Liver (tissue), 9 donors: ENCODE results near the gene SLC44A1. TPM values are rescaled to one million over a fixed set of nuclear protein-coding genes. Genes with fewer than 3 reads are reported as not detected.

Experiments
- DNase-seq: peaks from one replicate; pipeline ENCODE4 v3.0.0-alpha.2; 2017; ENCODE audit warnings: low spot score
- H3K27ac ChIP-seq, 2 donors: one replicate each; pipeline ENCODE4 v1.7.0; 2013; ENCODE audit warnings: inconsistent platforms in 2 of 2, low read length in 2 of 2, control low read depth in 1 of 2, low read depth in 1 of 2, mild to moderate bottlenecking in 1 of 2
- H3K27me3 ChIP-seq, 4 donors: one replicate each; pipeline versions ENCODE4 v1.6.1 to v1.7.0; 2013; ENCODE audit warnings: low read length in 3 of 4, inconsistent platforms in 1 of 4, mild to moderate bottlenecking in 1 of 4, moderate library complexity in 1 of 4; ENCODE audit not compliant: control insufficient read depth in 4 of 4, insufficient read depth in 4 of 4
- H3K36me3 ChIP-seq, 4 donors: one replicate each; pipeline versions ENCODE4 v1.6.1 to v1.7.0; 2013; ENCODE audit warnings: low read length in 3 of 4, mild to moderate bottlenecking in 3 of 4, low read depth in 1 of 4, moderate library complexity in 1 of 4; ENCODE audit not compliant: control insufficient read depth in 4 of 4, insufficient read depth in 3 of 4
- H3K4me1 ChIP-seq, 4 donors: one replicate each; pipeline versions ENCODE4 v1.6.1 to v1.7.0; 2013; ENCODE audit warnings: low read length in 3 of 4, mild to moderate bottlenecking in 3 of 4, moderate library complexity in 1 of 4; ENCODE audit not compliant: control insufficient read depth in 4 of 4, insufficient read depth in 4 of 4
- H3K4me3 ChIP-seq, 3 donors: one replicate each; pipeline versions ENCODE4 v1.6.1 to v1.7.0; 2013; ENCODE audit warnings: low read length in 3 of 3, control low read depth in 1 of 3, low read depth in 1 of 3, mild to moderate bottlenecking in 1 of 3
- H3K9ac ChIP-seq, 2 donors: one replicate each; pipeline ENCODE4 v1.7.0; 2013; ENCODE audit warnings: low read length in 2 of 2, mild to moderate bottlenecking in 2 of 2, moderate library complexity in 2 of 2, control low read depth in 1 of 2, low read depth in 1 of 2
- H3K9me3 ChIP-seq, 4 donors: one replicate each; pipeline versions ENCODE4 v1.6.1 to v1.7.0; 2013; ENCODE audit warnings: low read length in 3 of 4; ENCODE audit not compliant: control insufficient read depth in 4 of 4
- EGR1 ChIP-seq, 2 donors: IDR thresholded peaks; 2 replicates each; pipeline ENCODE4 v1.6.1; 2016 to 2018; ENCODE audit warnings: antibody characterized with exemption in 2 of 2, low read depth in 2 of 2
- FOXA1 ChIP-seq: IDR thresholded peaks from 2 replicates; pipeline ENCODE4 v1.6.1; 2016; ENCODE audit warnings: antibody characterized with exemption
- GABPA ChIP-seq, 2 donors: IDR thresholded peaks in 1 of 2; conservative IDR thresholded peaks in 1 of 2; 2 replicates each; pipeline ENCODE4 v1.6.1; 2016; ENCODE audit warnings: antibody characterized with exemption in 2 of 2, mild to moderate bottlenecking in 1 of 2, moderate library complexity in 1 of 2
- HNF4A ChIP-seq, 2 donors: conservative IDR thresholded peaks; 2 replicates each; pipeline ENCODE4 v1.6.1; 2016; ENCODE audit warnings: antibody characterized with exemption in 2 of 2, mild to moderate bottlenecking in 2 of 2
- HNF4G ChIP-seq: IDR thresholded peaks from 2 replicates; pipeline ENCODE4 v1.6.1; 2016; ENCODE audit warnings: antibody characterized with exemption
- JUND ChIP-seq, 2 donors: IDR thresholded peaks; 2 replicates each; pipeline ENCODE4 v1.6.1; 2016; ENCODE audit warnings: antibody characterized with exemption in 2 of 2
- RAD21 ChIP-seq, 2 donors: IDR thresholded peaks; 2 replicates each; pipeline ENCODE4 v1.6.1; 2016; ENCODE audit warnings: antibody characterized with exemption in 2 of 2, mild to moderate bottlenecking in 2 of 2
- RXRA ChIP-seq, 2 donors: IDR thresholded peaks; 2 replicates each; pipeline ENCODE4 v1.6.1; 2017 to 2018; ENCODE audit warnings: antibody characterized with exemption in 2 of 2, mild to moderate bottlenecking in 1 of 2
- WGBS: extraction: QIAGEN DNeasy Blood & Tissue Kit; methylation state at CpG from one replicate; pipeline ENCODE4 v1.1.7; 2013; 5-methylcytosine and 5-hydroxymethylcytosine counted together
- polyA plus RNA-seq, 2 donors: library from polyadenylated mRNA; stranded (reverse) in 1 of 2; unstranded in 1 of 2; fragments of 200-250 nt in 1 of 2; fragments of >200 nt in 1 of 2; fragmentation: Nextera tagmentation in 1 of 2; extraction: Ambion mirVana in 1 of 2; gene quantifications; one replicate each; pipeline versions ENCODE4 v1.2.1 to v1.2.3, GENCODE V29; 2013 to 2015
- total RNA-seq, 2 donors: library from RNA; depleted of rRNA; stranded (reverse); fragments of >200 nt; gene quantifications; one replicate each; pipeline ENCODE4 v1.2.3, GENCODE V29; 2014
- TF ChIP-seq, protein P1 (sequence below): IDR thresholded peaks from 2 replicates; pipeline ENCODE4 v1.6.1; 2016; ENCODE audit warnings: antibody characterized with exemption
- TF ChIP-seq, protein P2 (sequence below): IDR thresholded peaks from 2 replicates; pipeline ENCODE4 v1.6.1; 2016; ENCODE audit warnings: antibody characterized with exemption
- TF ChIP-seq, protein P3 (sequence below): IDR thresholded peaks from 2 replicates; pipeline ENCODE4 v1.6.1; 2016; ENCODE audit warnings: antibody characterized with exemption, mild to moderate bottlenecking
- TF ChIP-seq, protein P4 (sequence below): IDR thresholded peaks from 2 replicates; pipeline ENCODE4 v1.6.1; 2016; ENCODE audit warnings: antibody characterized with exemption
- donor health status: healthy.
- donor health status: healthy.
- donor health status: healthy.
- donor health status: healthy.
- donor health status: healthy.

Gene SLC44A1
- total and polyA plus RNA-seq, 4 donors, result 18.1 to 73.1 (median 53.1) TPM

DNA sequence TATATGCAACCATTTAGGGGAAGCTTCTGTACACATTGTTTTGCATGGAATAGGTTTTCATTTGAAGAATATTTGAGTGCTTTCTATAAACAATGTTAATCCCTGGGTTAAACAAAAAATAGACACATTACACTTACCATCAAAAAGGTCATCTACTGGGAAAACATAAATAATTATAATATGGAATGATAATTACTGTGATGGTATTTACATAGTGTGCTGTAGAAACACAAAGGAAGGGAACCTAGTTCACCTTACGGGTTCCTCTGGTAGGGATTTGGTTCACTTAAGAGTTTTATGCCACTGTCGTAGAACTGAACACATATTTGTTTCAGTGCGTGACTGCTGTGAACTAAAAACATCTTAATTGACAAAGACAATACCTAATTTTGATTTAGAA lies 44.9 kb downstream of the SLC44A1 start:
- no peak for DNase-seq
- Histone ChIP-seq H3K36me3 (no peaks in the 10 kb centered on the region), H3K9ac (no peak overlapping the region), H3K27me3 (no peaks in the 10 kb centered on the region), H3K4me1 (peaks cover 12 to 20% (median 15%) of the 10 kb centered on the region in 4 donors), H3K9me3 (no peaks in the 10 kb centered on the region), H3K27ac (no peak overlapping the region), H3K4me3 (no peak overlapping the region)
- 96% methylated on average over 3 of the region's 3 CpGs for WGBS
- TF ChIP-seq EGR1 (IDR thresholded peaks at IDR 0.05; ENCODE audit: low read depth in 2 of 2) (no peak), HNF4G (no peak), RAD21 (IDR thresholded peaks at IDR 0.05) (no peak)
- TF ChIP-seq, protein P1, sequence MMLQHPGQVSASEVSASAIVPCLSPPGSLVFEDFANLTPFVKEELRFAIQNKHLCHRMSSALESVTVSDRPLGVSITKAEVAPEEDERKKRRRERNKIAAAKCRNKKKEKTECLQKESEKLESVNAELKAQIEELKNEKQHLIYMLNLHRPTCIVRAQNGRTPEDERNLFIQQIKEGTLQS, result no peak
- TF ChIP-seq, protein P2, sequence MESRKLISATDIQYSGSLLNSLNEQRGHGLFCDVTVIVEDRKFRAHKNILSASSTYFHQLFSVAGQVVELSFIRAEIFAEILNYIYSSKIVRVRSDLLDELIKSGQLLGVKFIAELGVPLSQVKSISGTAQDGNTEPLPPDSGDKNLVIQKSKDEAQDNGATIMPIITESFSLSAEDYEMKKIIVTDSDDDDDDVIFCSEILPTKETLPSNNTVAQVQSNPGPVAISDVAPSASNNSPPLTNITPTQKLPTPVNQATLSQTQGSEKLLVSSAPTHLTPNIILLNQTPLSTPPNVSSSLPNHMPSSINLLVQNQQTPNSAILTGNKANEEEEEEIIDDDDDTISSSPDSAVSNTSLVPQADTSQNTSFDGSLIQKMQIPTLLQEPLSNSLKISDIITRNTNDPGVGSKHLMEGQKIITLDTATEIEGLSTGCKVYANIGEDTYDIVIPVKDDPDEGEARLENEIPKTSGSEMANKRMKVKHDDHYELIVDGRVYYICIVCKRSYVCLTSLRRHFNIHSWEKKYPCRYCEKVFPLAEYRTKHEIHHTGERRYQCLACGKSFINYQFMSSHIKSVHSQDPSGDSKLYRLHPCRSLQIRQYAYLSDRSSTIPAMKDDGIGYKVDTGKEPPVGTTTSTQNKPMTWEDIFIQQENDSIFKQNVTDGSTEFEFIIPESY, result no peak
- TF ChIP-seq, protein P3, sequence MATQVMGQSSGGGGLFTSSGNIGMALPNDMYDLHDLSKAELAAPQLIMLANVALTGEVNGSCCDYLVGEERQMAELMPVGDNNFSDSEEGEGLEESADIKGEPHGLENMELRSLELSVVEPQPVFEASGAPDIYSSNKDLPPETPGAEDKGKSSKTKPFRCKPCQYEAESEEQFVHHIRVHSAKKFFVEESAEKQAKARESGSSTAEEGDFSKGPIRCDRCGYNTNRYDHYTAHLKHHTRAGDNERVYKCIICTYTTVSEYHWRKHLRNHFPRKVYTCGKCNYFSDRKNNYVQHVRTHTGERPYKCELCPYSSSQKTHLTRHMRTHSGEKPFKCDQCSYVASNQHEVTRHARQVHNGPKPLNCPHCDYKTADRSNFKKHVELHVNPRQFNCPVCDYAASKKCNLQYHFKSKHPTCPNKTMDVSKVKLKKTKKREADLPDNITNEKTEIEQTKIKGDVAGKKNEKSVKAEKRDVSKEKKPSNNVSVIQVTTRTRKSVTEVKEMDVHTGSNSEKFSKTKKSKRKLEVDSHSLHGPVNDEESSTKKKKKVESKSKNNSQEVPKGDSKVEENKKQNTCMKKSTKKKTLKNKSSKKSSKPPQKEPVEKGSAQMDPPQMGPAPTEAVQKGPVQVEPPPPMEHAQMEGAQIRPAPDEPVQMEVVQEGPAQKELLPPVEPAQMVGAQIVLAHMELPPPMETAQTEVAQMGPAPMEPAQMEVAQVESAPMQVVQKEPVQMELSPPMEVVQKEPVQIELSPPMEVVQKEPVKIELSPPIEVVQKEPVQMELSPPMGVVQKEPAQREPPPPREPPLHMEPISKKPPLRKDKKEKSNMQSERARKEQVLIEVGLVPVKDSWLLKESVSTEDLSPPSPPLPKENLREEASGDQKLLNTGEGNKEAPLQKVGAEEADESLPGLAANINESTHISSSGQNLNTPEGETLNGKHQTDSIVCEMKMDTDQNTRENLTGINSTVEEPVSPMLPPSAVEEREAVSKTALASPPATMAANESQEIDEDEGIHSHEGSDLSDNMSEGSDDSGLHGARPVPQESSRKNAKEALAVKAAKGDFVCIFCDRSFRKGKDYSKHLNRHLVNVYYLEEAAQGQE, result no peak

DNA sequence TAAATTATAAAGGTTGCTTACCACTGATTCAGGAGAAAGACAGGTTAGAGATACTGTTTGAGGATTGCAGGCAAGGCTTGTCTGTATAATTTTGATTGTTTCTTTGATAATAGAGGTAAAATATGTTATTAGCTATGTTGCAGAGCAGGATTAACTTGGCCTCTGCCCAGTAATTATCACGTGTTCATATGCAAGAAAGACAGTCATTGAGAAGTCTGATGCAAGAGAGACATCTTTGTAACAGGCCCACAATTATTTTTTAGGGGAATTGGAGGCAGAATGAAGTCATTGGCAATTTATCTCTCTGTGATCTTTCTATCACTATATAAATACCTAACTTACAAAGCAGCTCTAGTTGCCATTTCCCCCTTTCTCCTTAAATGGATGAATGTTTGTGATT lies 46.0 kb downstream of the SLC44A1 start:
- WGBS, result 22% methylated on average over 1 of the region's 1 CpG
- TF ChIP-seq EGR1 (IDR thresholded peaks at IDR 0.05; ENCODE audit: low read depth in 2 of 2) (no peak), RXRA (IDR thresholded peaks at IDR 0.05) (no peak), JUND (IDR thresholded peaks at IDR 0.05) (no peak), GABPA (IDR thresholded peaks at IDR 0.05 in 1 of 2, conservative IDR thresholded peaks at IDR 0.05 in 1 of 2) (no peak), RAD21 (IDR thresholded peaks at IDR 0.05) (no peak)
- TF ChIP-seq, protein P1, result no peak
- peaks cover 12 to 20% (median 15%) of the 10 kb centered on the region in 4 donors for H3K4me1 ChIP-seq
- no peak overlapping the region for H3K4me3 ChIP-seq
- H3K9me3 ChIP-seq, result no peaks in the 10 kb centered on the region
- H3K27me3 ChIP-seq, result no peaks in the 10 kb centered on the region
- no peak for DNase-seq
- no peaks in the 10 kb centered on the region for H3K36me3 ChIP-seq
- H3K27ac ChIP-seq, result peak overlapping the region in 1 of 2 donors; percentile 76
- H3K9ac ChIP-seq, result no peak overlapping the region

DNA sequence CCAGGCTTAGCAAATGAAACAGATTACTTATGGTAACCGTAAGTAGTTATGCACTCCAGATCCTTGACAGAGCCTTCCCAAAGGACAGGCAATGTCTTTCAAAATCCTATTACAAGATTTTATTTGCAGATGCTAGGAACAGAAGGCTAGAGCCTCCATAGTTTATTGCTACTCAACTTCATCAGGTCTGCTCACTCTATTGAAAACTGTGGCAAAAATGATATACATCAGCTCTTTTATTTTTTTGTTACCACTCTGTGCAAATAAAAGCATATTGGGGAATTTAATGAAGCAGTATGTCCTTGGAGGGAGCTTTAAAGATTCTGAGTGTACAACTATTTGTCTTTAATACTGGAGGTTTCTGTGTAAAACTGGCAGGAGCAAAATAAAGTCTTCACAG lies 46.5 kb downstream of the SLC44A1 start:
- DNase-seq, result no peak
- WGBS, result 97% methylated on average over 1 of the region's 1 CpG
- Histone ChIP-seq H3K9me3 (no peaks in the 10 kb centered on the region), H3K9ac (no peak overlapping the region), H3K27ac (peak overlapping the region in 1 of 2 donors; percentile 76), H3K36me3 (no peaks in the 10 kb centered on the region), H3K4me1 (peaks cover 12 to 20% (median 15%) of the 10 kb centered on the region in 4 donors), H3K4me3 (no peak overlapping the region), H3K27me3 (no peaks in the 10 kb centered on the region)
- TF ChIP-seq EGR1 (IDR thresholded peaks at IDR 0.05; ENCODE audit: low read depth in 2 of 2) (no peak), HNF4G (no peak), FOXA1 (no peak), HNF4A (conservative IDR thresholded peaks at IDR 0.05) (no peak)
- TF ChIP-seq, protein P4, sequence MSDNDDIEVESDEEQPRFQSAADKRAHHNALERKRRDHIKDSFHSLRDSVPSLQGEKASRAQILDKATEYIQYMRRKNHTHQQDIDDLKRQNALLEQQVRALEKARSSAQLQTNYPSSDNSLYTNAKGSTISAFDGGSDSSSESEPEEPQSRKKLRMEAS, result no peak
- TF ChIP-seq, protein P2, result no peak
- TF ChIP-seq, protein P1, result no peak
